B cell (primary cell): ENCODE data around the gene TFCP2L1.
"Not testable (repeated sequence)": the region's sequence is repeated elsewhere in the genome, so short reads cannot be mapped to it uniquely, and the experiment has no call there.

Experiments
- CTCF ChIP-seq: fragments of 200-600 bp; IDR thresholded peaks from one replicate; pipeline ENCODE4 v1.8.0; 2022; ENCODE audit warnings: antibody characterized with exemption, mild to moderate bottlenecking
- EZH2 ChIP-seq: IDR thresholded peaks from 2 replicates; pipeline ENCODE4 v1.6.1; 2012; ENCODE audit warnings: borderline replicate concordance, low read depth, mild to moderate bottlenecking, moderate library complexity, low read length; ENCODE audit not compliant: insufficient read depth, poor library complexity, severe bottlenecking

- TF ChIP-seq CTCF, EZH2: not testable (repeated sequence)
Measured at GRCh38 chr2:121269436-121269835, 15.6 kb downstream of the TFCP2L1 start.
